ENCODE measurements around the gene PRKCH.

PRKCH gene

GRCh38 chr14:61474701-61475100, 153.3 kb downstream of the PRKCH start:
- TF ChIP-seq CTCF (IDR thresholded peaks at IDR 0.05; ENCODE audit: insufficient read depth, low read depth, low read length, missing control alignments), result no peak
- H3K4me3 ChIP-seq (ENCODE audit: low read length), result no peak overlapping the region
- no peak for DNase-seq (ENCODE audit: low read depth)

- peak; percentile 61 for TF ChIP-seq CTCF (IDR thresholded peaks at IDR 0.05; ENCODE audit: insufficient read depth, low read depth, low read length, missing control alignments)
- no peak overlapping the region for H3K4me3 ChIP-seq (ENCODE audit: low read length)
- peak; percentile 82 for DNase-seq (ENCODE audit: low read depth)
These were observed 153.9 kb downstream of the PRKCH start for GRCh38 chr14:61475316-61475715.

GRCh38 chr14:61476105-61476753, 154.8 kb downstream of the PRKCH start:
- no peak overlapping the region for H3K4me3 ChIP-seq (ENCODE audit: low read length)

GRCh38 chr14:61476754-61477410, 155.5 kb downstream of the PRKCH start:
- TF ChIP-seq CTCF (IDR thresholded peaks at IDR 0.05; ENCODE audit: insufficient read depth, low read depth, low read length, missing control alignments), result no peak
- DNase-seq (ENCODE audit: low read depth), result peak; percentile 83
- no peak overlapping the region for H3K4me3 ChIP-seq (ENCODE audit: low read length)

More at GRCh38 chr14:61476105-61476753, 154.8 kb downstream of the PRKCH start:
- TF ChIP-seq CTCF (IDR thresholded peaks at IDR 0.05; ENCODE audit: insufficient read depth, low read depth, low read length, missing control alignments), result no peak
- no peak for DNase-seq (ENCODE audit: low read depth)

- peak; percentile 35 for DNase-seq (ENCODE audit: low read depth)
- H3K4me3 ChIP-seq (ENCODE audit: low read length), result no peak overlapping the region
- no peak for TF ChIP-seq CTCF (IDR thresholded peaks at IDR 0.05; ENCODE audit: insufficient read depth, low read depth, low read length, missing control alignments)
These were observed 156.5 kb downstream of the PRKCH start for GRCh38 chr14:61477712-61478462.

- DNase-seq (ENCODE audit: low read depth), result no peak
- no peak for TF ChIP-seq CTCF (IDR thresholded peaks at IDR 0.05; ENCODE audit: insufficient read depth, low read depth, low read length, missing control alignments)
- H3K4me3 ChIP-seq (ENCODE audit: low read length), result no peak overlapping the region
These were observed 157.6 kb downstream of the PRKCH start for GRCh38 chr14:61478971-61479473.

Data from epithelial cell of esophagus (primary cell).